DMS 273 (cell line): ENCODE data around the gene SZRD1.
"Not testable (repeated sequence)": the region's sequence is repeated elsewhere in the genome, so short reads cannot be mapped to it uniquely, and the experiment has no call there.

ENCODE experiments used
- DNase-seq: peaks from one replicate; lab custom pipeline; 2025; ENCODE audit not compliant: unreplicated experiment; lab: John Stamatoyannopoulos, UW

The SZRD1 gene

GRCh38 chr1:16366722-16367257 is at the start of gene SZRD1:
Gene SZRD1, plus strand, starts transcription at chr1:16367242. Its CDS starts 16 bp downstream, at chr1:16367258.
- DNase-seq: peak; percentile 99

DNA sequence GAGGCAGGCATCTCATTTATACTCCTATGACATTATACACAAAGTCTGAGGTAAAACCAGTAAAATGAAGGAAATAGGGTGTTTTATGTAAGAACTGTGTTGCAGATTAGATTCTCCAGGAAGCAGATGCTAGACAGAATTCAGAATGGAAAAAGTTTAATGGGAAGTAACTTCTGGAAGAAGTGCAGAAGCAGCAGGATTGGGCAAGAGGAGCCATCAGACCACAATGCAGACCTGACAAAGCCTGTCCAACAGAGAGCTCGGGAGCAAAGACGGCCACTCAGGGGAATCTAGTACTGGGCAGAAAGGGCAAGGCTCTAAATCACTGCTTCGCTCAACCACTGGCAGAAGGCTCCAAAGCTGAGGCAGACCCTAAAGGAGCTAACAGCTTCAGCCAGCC is 48.5 kb upstream of the SZRD1 start:
- DNase-seq: no peak

- DNase-seq: peak; percentile 9
Measured at GRCh38 chr1:16321176-16321867, 45.7 kb upstream of the SZRD1 start.

DNA sequence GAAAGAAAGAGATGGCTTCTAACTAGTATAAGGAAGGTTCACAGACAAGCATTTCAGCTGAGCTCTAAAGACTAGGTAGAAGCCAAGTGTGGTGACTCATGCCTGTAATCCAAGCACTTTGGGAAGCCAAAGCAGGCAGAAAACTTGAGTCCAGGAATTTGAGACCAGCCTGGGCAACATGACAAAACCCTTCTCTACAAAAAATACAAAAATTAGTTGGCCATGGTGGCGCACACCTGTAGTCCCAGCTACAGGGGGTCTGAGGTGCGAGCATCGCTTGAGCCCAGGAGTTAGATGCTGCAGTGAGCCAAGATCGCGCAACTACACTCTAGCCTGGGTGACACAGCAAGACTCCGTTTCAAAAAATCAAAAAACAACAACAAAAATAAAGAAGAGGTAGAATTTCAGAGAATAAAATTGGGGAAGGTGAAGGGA is 42.6 kb upstream of the SZRD1 start:
- peak; percentile 61 for DNase-seq

GRCh38 chr1:16326833-16327404 is 40.1 kb upstream of the SZRD1 start:
- no peak for DNase-seq

DNA sequence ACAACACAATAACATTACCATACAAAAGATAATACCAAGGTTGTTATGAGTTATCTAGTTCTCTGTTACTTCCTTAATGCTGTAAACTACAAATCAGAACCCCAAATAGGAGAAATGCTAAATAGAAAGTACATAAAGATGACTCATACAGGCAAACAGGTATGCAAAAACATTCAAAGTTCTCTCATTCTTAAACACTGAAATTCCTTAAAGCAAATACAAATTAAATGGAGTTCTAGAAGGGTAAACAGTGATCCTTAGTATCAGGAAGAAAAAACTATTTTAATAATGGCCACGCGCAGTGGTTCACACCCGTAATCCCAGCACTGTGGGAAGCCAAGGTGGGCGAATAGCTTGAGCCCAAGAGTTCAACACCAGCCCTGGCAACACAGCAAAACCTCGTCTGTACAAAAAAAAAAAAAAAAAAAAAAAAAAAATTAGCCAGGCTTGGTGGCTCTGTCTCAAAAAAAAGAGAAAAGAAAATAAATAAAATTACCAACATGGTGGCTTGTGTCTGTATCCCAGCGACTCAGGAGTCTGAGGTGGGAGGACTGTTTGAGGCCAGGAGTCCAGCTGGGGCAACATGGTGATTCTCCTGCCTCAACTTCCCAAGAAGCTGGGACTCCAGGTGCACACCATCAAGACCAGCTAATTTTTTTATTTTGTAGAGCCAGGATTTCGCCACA is 32.2 kb upstream of the SZRD1 start:
- DNase-seq: no peak

DNA sequence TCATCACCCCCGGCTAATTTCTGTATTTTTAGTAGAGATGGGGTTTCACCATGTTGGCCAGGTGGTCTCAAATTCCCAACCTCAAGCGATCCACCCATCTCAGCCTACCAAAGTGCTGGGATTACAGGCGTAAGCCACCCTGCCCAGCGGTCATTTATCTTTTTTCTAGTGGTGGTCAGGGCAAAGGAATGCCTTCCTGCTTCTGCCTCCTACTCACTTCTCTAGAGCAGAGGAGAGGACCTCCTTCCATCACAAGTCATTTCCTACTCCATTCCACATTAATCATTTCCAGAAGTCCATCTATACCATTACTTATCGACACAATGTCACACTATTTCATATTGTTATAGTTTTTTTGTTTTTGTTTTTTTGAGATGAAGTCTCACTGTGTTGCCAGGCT is 28.1 kb upstream of the SZRD1 start:
- DNase-seq: no peak

DNA sequence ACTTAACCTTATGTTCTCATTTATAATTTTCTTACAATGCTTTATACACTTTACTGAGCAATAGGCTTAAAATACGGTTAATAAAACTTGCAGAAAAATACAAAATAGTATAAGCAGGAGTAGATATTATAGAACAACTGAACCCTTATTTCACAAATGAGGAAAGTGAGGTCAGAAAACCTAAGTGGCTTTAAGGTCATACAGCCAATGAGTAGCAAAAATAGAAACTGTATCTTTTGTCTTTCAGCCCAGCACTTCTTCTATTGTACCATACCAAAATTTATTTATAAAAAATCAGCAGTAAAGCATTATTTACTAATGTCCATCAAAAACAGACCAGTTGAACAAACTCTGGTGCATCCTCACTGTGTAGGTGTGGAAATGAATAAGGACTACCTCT is 26.4 kb upstream of the SZRD1 start:
- no peak for DNase-seq

GRCh38 chr1:16342331-16343062 is 24.5 kb upstream of the SZRD1 start:
- DNase-seq: no peak

- not testable (repeated sequence) for DNase-seq
Measured at GRCh38 chr1:16343276-16343675, 23.8 kb upstream of the SZRD1 start.

DNA sequence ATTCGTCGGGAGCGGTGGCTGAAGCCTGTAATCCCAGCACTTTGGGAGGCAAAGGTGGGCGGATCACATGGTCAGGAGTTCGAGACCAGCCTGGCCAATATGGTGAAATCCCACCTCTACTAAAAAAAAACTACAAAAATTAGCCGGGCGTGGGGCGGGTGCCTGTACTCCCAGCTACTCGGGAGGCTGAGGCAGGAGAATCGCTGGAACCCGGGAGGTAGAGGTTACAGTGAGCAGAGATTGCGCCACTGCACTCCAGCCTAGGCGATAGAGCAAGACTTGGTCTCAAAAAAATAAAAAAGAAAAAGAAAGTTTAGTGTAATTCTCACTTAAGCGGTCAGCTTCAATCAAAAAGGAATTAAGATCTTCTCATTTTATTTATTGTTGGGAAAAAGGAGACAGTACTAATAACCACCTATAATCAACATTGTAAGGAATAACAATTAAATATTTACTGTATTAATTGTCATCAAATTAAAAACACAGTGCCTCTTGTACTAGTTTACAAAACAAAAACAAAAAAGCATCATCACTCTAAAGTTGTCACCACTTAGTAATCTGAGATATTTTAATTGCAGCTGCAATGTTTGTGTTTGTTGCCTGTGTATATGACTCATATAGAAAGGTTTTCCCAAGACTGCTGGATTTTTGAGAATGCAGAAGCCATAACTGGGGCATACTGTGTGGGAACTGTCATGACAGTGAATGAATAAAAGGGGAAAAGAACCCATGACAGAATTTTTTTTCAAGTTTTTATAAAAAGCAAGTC is 18.4 kb upstream of the SZRD1 start:
- no peak for DNase-seq

- DNase-seq: no peak
Measured at GRCh38 chr1:16349847-16350406, 17.1 kb upstream of the SZRD1 start.

GRCh38 chr1:16351456-16351993 is 15.5 kb upstream of the SZRD1 start:
- peak; percentile 51 for DNase-seq

DNA sequence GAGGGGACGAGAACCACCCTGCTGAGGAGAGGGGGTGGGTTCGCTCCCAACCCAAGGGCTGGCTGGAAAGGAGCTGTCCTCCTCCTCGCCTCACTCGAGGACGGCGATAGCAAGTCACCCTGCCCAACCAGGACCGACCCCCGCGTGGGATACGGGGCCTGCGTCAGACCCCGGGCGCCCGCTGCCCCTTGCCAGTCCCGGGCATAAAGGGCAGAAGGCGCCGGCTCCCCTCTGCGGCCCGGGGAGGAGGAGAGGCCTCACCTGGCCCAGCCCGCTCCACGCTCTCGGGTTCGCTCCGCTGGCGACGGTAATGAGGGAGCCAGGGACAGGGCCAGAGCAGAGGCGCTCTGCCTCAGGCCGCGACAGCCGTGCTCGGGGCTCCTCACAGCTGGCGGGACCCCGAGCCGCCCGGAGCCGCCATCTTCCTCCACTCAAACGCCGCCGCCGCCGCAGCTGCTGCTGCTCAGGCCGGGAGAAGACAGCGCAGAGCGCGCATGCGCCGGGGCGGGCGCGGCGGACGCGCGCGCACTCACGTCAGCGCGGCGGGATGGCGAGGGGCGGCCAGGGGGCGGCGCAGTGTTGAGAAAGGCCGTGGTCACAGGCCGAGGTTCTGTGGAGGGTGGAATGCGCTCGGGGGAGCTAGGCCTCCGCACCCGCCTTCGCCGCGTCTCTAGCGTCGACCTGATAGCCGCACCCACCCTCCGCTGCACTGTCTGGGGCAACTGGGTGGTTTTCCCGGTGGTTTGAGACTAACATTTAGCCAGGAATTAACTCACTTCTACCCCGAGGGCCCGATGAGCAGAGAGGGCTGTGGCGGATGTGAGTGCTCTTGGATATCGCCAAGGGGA is 14.8 kb upstream of the SZRD1 start, which contains the start of gene FBXO42:
Gene FBXO42, minus strand, starts transcription at position 487 of the 848 bp plus-strand sequence. CDS start 37,062 bp downstream, outside the sequence.
- peak; percentile 97 for DNase-seq

DNA sequence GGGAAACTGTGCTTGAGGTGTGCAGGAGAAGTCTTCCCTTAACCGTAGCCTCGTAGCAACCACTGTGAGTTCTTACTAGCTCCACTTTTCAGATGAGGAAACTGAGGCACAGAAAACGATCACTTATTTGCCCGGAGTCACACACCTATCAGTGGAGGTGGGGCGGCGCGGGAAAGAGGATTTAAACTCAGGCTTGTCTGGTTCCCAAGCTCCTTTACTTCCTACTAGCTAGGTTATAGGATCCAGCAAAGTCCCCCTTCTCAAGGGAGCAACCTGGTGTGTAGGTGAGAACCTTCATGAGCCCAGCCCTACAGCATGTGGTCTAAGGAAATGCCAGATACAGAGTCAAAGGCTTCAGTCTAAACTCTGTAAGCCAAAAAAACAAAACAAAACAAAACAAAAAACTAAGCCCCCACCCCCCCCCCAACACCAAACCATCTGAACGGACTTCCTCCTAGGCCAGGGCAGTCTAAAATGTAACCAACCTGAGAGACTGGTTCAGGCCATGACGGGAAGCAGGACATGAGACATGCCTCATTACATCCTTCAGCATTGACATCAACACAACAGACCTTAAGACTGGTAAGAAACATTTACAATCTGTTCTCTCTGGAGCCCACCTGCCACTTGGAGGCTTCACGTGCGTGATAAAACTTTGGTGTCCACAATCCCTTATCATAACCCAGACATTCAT is 14.1 kb upstream of the SZRD1 start:
- peak; percentile 29 for DNase-seq

DNA sequence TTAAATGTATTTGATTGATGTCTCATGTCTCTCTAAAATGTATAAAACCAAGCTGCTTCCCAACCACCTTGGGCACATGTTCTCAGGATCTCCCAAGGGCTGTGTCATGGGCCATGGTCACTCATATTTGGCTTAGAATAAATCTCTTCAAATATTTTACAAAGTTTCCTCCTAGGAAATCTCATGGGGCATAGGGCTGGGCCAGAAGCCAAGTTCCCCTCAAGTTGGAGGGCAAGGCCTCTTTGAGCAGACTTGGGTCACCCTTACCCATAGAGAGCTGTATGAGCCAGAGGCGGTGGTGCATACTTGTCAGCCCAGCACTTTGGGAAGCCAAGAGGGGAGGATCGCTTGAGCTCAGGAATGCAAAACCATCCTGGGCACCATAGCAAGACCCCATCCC is 12.4 kb upstream of the SZRD1 start:
- DNase-seq: no peak

GRCh38 chr1:16356867-16357266 is 10.2 kb upstream of the SZRD1 start:
- DNase-seq: no peak

DNA sequence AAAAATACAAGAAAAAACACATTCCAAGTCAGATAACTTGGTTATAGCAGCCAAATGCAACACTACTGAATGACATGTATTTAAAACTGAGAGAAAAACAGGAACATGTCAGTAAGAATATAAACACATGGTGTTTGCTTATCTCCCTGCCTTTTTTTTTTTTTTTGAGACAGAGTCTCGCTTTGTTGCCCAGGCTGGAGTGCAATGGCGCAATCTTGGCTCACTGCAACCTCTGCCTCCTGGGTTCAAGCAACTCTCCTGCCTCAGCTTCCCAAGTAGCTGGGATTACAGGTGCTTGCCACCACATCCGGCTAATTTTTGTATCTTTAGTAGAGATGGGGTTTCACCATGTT is 1.9 kb upstream of the SZRD1 start:
- DNase-seq: not testable (repeated sequence)
